Endothelial cell of umbilical vein (primary cell): ENCODE data around the gene TRAPPC3L.

Experiments
- CTCF ChIP-seq, 2 donors: IDR thresholded peaks; 1 replicate in 1 of 2; 2 replicates in 1 of 2; pipeline ENCODE4 v1.5.1; 2011; ENCODE audit warnings: low read length in 2 of 2, mild to moderate bottlenecking in 2 of 2, moderate library complexity in 2 of 2, control low read depth in 1 of 2, inconsistent platforms in 1 of 2, low read depth in 1 of 2; ENCODE audit not compliant: insufficient read depth in 1 of 2; ENCODE audit errors: extremely low read depth in 1 of 2
- EZH2 ChIP-seq: IDR thresholded peaks from 2 replicates; pipeline ENCODE4 v1.6.1; 2012; ENCODE audit warnings: borderline replicate concordance, low read depth, mild to moderate bottlenecking, moderate library complexity, low read length, inconsistent platforms; ENCODE audit not compliant: severe bottlenecking
- MYC ChIP-seq: IDR thresholded peaks from one replicate; pipeline ENCODE4 v1.6.1; 2011; ENCODE audit warnings: mild to moderate bottlenecking, low read depth, low read length
- POLR2A ChIP-seq: IDR thresholded peaks from 2 replicates; pipeline ENCODE4 v1.6.1; 2012; ENCODE audit warnings: low read depth, mild to moderate bottlenecking, control low read depth, low read length

- no peak for TF ChIP-seq CTCF (IDR thresholded peaks at IDR 0.05; ENCODE audit: extremely low read depth in 1 of 2, insufficient read depth in 1 of 2, low read depth in 1 of 2, low read length in 2 of 2)
- TF ChIP-seq POLR2A, result no peak
- TF ChIP-seq EZH2, result no peak
- TF ChIP-seq MYC, result no peak
Measured at GRCh38 chr6:116571683-116572000, 26.2 kb upstream of the TRAPPC3L start.
